Keratinocyte (primary cell): ENCODE data around the gene STIMATE. TPM values are rescaled to one million over a fixed set of nuclear protein-coding genes. Genes with fewer than 3 reads are reported as not detected.

Experiments used
- DNase-seq: peaks from one replicate; pipeline ENCODE4 v3.0.0-alpha.2; 2011; ENCODE audit warnings: low read depth, missing footprints, low spot score
- FAIRE-seq: peaks from 2 replicates; lab custom pipeline; 2011; peaks lifted over from hg19 to GRCh38; lab: Jason Lieb, UNC
- H2AFZ ChIP-seq: 2 replicates; pipeline ENCODE4 v1.6.0; 2012; ENCODE audit warnings: low read length, control low read depth, inconsistent platforms; ENCODE audit not compliant: control insufficient read depth
- H3K27ac ChIP-seq: 2 replicates; pipeline ENCODE4 v1.5.1; 2011; ENCODE audit warnings: low read length; ENCODE audit not compliant: control insufficient read depth, insufficient read depth
- H3K27me3 ChIP-seq: 3 replicates; pipeline ENCODE4 v1.6.0; 2011; ENCODE audit warnings: low read length; ENCODE audit not compliant: control insufficient read depth, insufficient read depth; ENCODE audit errors: extremely low read depth
- H3K36me3 ChIP-seq, 2 experiments: 2 replicates in 1 of 2; 3 replicates in 1 of 2; pipeline ENCODE4 v1.5.1; 2011; ENCODE audit warnings: low read length in 2 of 2, mild to moderate bottlenecking in 1 of 2; ENCODE audit not compliant: control insufficient read depth in 2 of 2, insufficient read depth in 2 of 2; ENCODE audit errors: extremely low read depth in 1 of 2
- H3K4me1 ChIP-seq: 3 replicates; pipeline ENCODE4 v1.5.1; 2011; ENCODE audit warnings: low read length; ENCODE audit not compliant: control insufficient read depth, insufficient read depth; ENCODE audit errors: extremely low read depth
- H3K4me2 ChIP-seq: 3 replicates; pipeline ENCODE4 v1.6.0; 2011; ENCODE audit warnings: low read depth, low read length; ENCODE audit not compliant: control insufficient read depth, insufficient read depth; ENCODE audit errors: extremely low read depth
- H3K4me3 ChIP-seq, 3 experiments: fragments of 200-600 bp in 1 of 3; sonication (generic) in 1 of 3; 2 replicates in 2 of 3; 3 replicates in 1 of 3; pipeline ENCODE4 v1.5.1; 2011 to 2016; ENCODE audit warnings: low read length in 3 of 3, mild to moderate bottlenecking in 3 of 3, control low read depth in 2 of 3, inconsistent platforms in 1 of 3, low read depth in 1 of 3, mixed read lengths in 1 of 3, mixed run types in 1 of 3, moderate library complexity in 1 of 3; ENCODE audit not compliant: control insufficient read depth in 2 of 3, insufficient read depth in 2 of 3; ENCODE audit errors: extremely low read depth in 1 of 3
- H3K79me2 ChIP-seq: 2 replicates; pipeline ENCODE4 v1.6.0; 2012; ENCODE audit warnings: low read length; ENCODE audit not compliant: control insufficient read depth, insufficient read depth
- H3K9ac ChIP-seq: 3 replicates; pipeline ENCODE4 v1.6.0; 2011; ENCODE audit warnings: low read length; ENCODE audit not compliant: control insufficient read depth, insufficient read depth; ENCODE audit errors: extremely low read depth
- H3K9me1 ChIP-seq: 3 replicates; pipeline ENCODE4 v1.6.0; 2011; ENCODE audit warnings: low read length; ENCODE audit not compliant: control insufficient read depth, insufficient read depth; ENCODE audit errors: extremely low read depth
- H3K9me3 ChIP-seq: 2 replicates; pipeline ENCODE4 v1.5.1; 2012; ENCODE audit warnings: low read depth, low read length; ENCODE audit not compliant: control insufficient read depth
- H4K20me1 ChIP-seq: 3 replicates; pipeline ENCODE4 v1.6.0; 2011; ENCODE audit warnings: low read length; ENCODE audit not compliant: control insufficient read depth, insufficient read depth; ENCODE audit errors: extremely low read depth
- CTCF ChIP-seq, 3 experiments: IDR thresholded peaks in 1 of 3; conservative IDR thresholded peaks in 1 of 3; optimal IDR thresholded peaks in 1 of 3; 2 replicates in 2 of 3; 3 replicates in 1 of 3; pipeline versions ENCODE3 to v1.5.1; 2011; ENCODE audit warnings: low read length in 3 of 3, mild to moderate bottlenecking in 3 of 3, moderate library complexity in 2 of 3, control low read depth in 1 of 3, inconsistent platforms in 1 of 3; ENCODE audit not compliant: insufficient read depth in 2 of 3; ENCODE audit errors: extremely low read depth in 1 of 3
- EZH2 ChIP-seq: IDR thresholded peaks from one replicate; pipeline ENCODE4 v1.6.1; 2012; ENCODE audit warnings: inconsistent platforms, mild to moderate bottlenecking, low read length, moderate library complexity
- dilution Hi-C: fragments of 300-500 bp; cut with MboI; formaldehyde crosslinking; loops from one replicate; pipeline ENCODE4 v1.7.0; 2020; ENCODE audit warnings: low sequenced_read_pairs; ENCODE audit not compliant: extremely low pct_ligation_motif_present
- polyA plus RNA-seq, 5 experiments: library from polyadenylated mRNA; depleted of rRNA in 3 of 5; stranded (reverse) in 3 of 5; stranded (forward) in 1 of 5; unstranded in 1 of 5; fragments of >200 nt; gene quantifications; 1 replicate in 1 of 5; 2 replicates in 3 of 5; 3 replicates in 1 of 5; pipeline versions ENCODE4 v1.2.1 to v1.2.3, GENCODE V29; 2011 to 2012; ENCODE audit warnings: missing spikeins in 2 of 5, low read depth in 1 of 5, low replicate concordance in 1 of 5

STIMATE gene
- polyA plus RNA-seq, 1 donor (not counting 4 experiments of a cell fraction or from before 2014, with no cell fraction given): 8.2 TPM

GRCh38 chr3:52845157-52845556, 52.2 kb downstream of the STIMATE start:
- no peaks in the 10 kb centered on the region for H4K20me1 ChIP-seq
- H3K27ac ChIP-seq: no peak overlapping the region
- no peaks in the 10 kb centered on the region for H3K79me2 ChIP-seq
- no peak overlapping the region for H3K9ac ChIP-seq
- no peaks in the 10 kb centered on the region for H3K9me3 ChIP-seq
- no peak overlapping the region for H3K4me2 ChIP-seq
- peaks cover 7 to 11% of the 10 kb centered on the region in 2 experiments for H3K36me3 ChIP-seq
- DNase-seq (no peak), FAIRE-seq (no peak)
- no peak for TF ChIP-seq CTCF (optimal IDR thresholded peaks at IDR 0.05 in 1 of 3, IDR thresholded peaks at IDR 0.05 in 1 of 3, conservative IDR thresholded peaks at IDR 0.05 in 1 of 3; ENCODE audit: extremely low read depth in 1 of 3, insufficient read depth in 2 of 3, low read length in 3 of 3)
- H3K27me3 ChIP-seq: no peaks in the 10 kb centered on the region
- H3K9me1 ChIP-seq: no peaks in the 10 kb centered on the region
- H2AFZ ChIP-seq: no peak overlapping the region
- no peak overlapping the region for H3K4me3 ChIP-seq
- dilution Hi-C loops: no loop called here
- no peaks in the 10 kb centered on the region for H3K4me1 ChIP-seq

GRCh38 chr3:52844290-52844975, 52.9 kb downstream of the STIMATE start:
- no peak overlapping the region for H3K27ac ChIP-seq
- TF ChIP-seq CTCF (optimal IDR thresholded peaks at IDR 0.05 in 1 of 3, IDR thresholded peaks at IDR 0.05 in 1 of 3, conservative IDR thresholded peaks at IDR 0.05 in 1 of 3; ENCODE audit: extremely low read depth in 1 of 3, insufficient read depth in 2 of 3, low read length in 3 of 3) (no peak), EZH2 (no peak)
- FAIRE-seq: no peak
- no peaks in the 10 kb centered on the region for H4K20me1 ChIP-seq
- H3K4me1 ChIP-seq: no peaks in the 10 kb centered on the region
- dilution Hi-C loops: no loop called here
- peaks cover 2 to 6% of the 10 kb centered on the region in 2 experiments for H3K36me3 ChIP-seq
- no peak overlapping the region for H3K9ac ChIP-seq
- no peaks in the 10 kb centered on the region for H3K9me1 ChIP-seq
- H3K27me3 ChIP-seq: no peaks in the 10 kb centered on the region
- no peak overlapping the region for H3K4me2 ChIP-seq
- H3K79me2 ChIP-seq: no peaks in the 10 kb centered on the region
- no peak for DNase-seq
- H2AFZ ChIP-seq: no peak overlapping the region
- H3K9me3 ChIP-seq: no peaks in the 10 kb centered on the region
- no peak overlapping the region for H3K4me3 ChIP-seq
